T-helper 1 cell treated with Interleukin-12 subunit alpha and Interleukin-12 subunit beta and Interleukin-4 antibody, amounts not matched to agents 30 ng/mL and 1 ng/mL, for 36 hours (primary cell): ENCODE measurements around the gene MRPL49. TPM values are rescaled to one million over a fixed set of nuclear protein-coding genes. Genes with fewer than 3 reads are reported as not detected.
"Not testable (repeated sequence)": the region's sequence is repeated elsewhere in the genome, so short reads cannot be mapped to it uniquely, and the experiment has no call there.

Experiments used
- intact Hi-C: fragments of 100-400 bp; cut with micrococcal nuclease; formaldehyde crosslinking; loops from one replicate; pipeline ENCODE4 v1.15.1; 2024
- total RNA-seq: library from RNA; stranded (reverse); gene quantifications from 2 replicates; pipeline ENCODE4 v1.2.3, GENCODE V29; 2022

Gene MRPL49
- total RNA-seq, 1 donor from 2014 or later, result 57.6 TPM

- intact Hi-C loops, result loop anchor here (5.0 kb wide), 1 partner anchor 396 kb away; the partner anchor contains the start of gene SCYL1
Observed at GRCh38 chr11:65131417-65131776, 9.3 kb downstream of the MRPL49 start.

GRCh38 chr11:65131895-65132237, 9.7 kb downstream of the MRPL49 start:
- intact Hi-C loops, result loop anchor here (5.0 kb wide), 1 partner anchor 395 kb away; the partner anchor contains the start of gene SCYL1

DNA sequence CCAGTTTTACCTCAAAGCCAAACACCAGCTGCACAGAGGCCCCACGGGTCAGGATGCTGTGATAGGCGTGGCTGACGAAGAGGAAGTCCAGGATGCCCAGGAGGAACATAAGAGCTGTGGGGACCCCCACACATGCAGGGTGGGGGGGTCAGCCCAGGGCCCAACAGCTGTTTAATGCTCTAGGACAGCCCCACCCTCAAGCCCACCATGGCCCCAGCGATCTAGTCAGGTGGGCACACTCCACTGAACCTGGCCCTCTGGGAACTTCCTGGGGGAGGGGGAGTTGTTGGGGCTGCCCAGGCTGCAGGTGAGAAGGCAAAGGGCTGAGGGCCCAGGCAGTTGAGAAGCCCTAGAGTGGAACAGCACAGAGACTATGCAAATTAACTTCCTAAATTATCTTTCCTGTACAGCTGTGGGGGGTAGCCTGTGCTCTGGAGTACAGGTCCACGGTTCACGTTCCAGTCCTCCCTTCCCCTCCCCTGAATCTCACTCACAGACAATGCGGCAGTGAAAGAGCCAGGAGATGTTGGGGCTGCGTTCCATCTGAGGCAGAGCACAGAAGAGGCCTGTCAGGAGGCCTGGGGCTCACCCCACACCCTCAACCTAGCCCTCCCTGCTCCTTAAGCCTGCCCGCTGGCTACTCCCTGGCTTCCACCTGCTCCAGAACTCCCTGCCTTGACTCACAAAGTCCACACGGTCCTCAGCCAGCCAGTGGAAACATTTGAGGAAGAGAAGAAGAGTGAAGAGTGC, 10.3 kb downstream of the MRPL49 start:
- intact Hi-C loops, result loop anchor here (5.0 kb wide), 1 partner anchor 395 kb away; the partner anchor contains the start of gene SCYL1

DNA sequence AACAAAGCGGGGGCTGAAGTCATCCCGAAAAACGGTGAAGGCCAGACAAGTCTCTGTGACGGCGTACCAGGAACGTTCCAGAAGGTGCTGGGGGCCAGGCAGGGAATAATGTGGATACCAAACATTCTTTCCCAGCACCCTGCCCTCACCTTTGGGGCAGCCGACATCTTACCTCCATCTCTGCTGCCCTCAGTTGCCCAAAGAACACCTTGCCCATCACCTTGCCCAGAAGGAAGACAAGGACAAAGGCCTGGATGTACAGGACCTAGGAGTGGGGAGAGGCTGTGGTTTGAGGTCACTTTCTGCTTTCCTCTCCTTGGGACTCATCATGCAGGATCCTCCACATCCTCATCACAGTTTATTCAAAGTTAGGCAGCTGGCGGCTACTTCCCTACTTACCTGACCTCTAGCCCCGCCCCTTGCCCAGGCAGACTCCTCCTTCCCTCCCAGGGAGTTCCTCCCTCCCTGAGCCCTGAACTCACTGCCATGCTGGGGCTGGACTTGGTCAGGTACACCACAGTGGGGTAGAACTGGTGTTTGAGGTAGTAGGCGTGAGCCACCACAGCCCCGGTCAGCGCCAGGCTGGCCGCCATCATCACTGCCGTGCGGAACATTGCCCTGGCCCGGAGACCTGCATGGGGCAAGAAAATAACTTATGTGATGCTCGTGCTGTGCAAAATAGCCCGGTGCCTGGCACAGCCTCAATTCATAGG, 11.0 kb downstream of the MRPL49 start:
- intact Hi-C loops, result loop anchor here (5.0 kb wide), 1 partner anchor 394 kb away; the partner anchor contains the start of gene SCYL1

- intact Hi-C loops, result loop anchor here (1.0 to 5.0 kb wide), 4 partner anchors 11 to 394 kb away; partner anchors contain the start of genes ATG2A, FAU, MRPL49 and POLA2
Observed at GRCh38 chr11:65133724-65134123, 11.6 kb downstream of the MRPL49 start.

- intact Hi-C loops, result loop anchor here (1.0 to 5.0 kb wide), 4 partner anchors 12 to 393 kb away; partner anchors contain the start of genes ATG2A, FAU, MRPL49 and POLA2
Observed at GRCh38 chr11:65134240-65134951, 12.3 kb downstream of the MRPL49 start, which contains the start of gene SYVN1. Gene SYVN1, minus strand, starts transcription at chr11:65134519. Its CDS starts 918 bp downstream, at chr11:65133601.

DNA sequence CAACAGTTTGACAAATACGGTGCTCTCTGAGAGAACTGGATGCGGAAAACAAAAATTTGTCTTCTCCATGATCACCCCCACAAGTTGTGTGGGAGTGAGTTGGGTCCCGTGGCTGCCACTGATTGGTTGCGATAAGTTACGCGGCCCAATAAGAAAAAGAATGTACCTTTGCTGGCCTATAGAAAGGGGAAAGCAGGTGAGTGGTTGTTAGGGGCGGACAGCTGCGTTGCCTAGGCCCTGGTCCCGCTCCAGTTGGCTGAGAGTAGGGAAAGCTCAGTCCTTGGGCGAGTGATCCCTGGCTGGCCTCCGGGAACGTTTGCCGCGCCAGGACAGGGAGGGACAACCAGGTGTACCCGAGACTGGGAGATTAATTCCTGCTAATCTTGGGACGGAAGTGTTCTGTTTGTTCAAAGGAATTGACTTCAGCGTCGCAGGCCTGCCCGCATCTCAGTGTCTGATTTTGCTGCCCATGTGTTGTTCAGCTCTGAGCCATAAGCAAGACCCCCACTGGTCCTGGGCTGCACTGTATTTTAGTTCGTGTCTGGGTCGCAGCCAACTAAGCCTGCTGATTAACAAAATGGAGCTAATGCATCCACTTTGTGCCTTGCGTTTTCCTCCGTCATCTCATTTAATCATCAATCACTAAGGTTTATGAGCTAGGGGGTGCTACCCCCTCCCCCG, 13.0 kb downstream of the MRPL49 start:
- intact Hi-C loops, result loop anchor here (1.0 to 5.0 kb wide), 12 partner anchors 13 to 392 kb away; partner anchors contain the start of genes ATG2A, CAPN1, DPF2 and FAU

DNA sequence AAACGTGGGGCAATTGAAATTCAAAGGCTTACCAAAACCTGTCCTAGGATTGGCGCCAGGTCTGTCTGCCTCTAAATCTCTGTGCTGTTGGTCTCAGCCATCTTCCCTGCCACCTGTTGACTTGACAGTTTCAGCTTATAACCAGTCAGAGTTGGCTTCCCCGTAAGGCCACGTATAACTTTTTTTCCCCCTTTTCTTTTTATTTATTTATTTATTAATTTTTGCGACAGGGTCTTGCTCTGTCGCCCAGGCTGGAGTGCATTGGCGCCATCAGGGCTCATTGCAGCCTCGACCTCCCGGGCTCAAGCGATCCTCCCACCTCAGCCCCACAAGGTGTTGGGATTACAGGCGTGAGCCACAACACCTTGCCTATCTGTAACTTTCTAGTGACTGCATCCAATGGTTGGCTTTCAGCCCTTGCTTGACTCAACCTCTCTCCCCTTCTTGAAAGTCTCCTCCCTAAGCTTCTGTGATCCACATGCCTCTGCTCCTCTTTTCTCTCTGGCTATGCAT, 13.6 kb downstream of the MRPL49 start:
- intact Hi-C loops, result loop anchor here (1.0 to 5.0 kb wide), 10 partner anchors 18 to 357 kb away; partner anchors contain the start of genes ATG2A, CAPN1, DPF2 and POLA2

DNA sequence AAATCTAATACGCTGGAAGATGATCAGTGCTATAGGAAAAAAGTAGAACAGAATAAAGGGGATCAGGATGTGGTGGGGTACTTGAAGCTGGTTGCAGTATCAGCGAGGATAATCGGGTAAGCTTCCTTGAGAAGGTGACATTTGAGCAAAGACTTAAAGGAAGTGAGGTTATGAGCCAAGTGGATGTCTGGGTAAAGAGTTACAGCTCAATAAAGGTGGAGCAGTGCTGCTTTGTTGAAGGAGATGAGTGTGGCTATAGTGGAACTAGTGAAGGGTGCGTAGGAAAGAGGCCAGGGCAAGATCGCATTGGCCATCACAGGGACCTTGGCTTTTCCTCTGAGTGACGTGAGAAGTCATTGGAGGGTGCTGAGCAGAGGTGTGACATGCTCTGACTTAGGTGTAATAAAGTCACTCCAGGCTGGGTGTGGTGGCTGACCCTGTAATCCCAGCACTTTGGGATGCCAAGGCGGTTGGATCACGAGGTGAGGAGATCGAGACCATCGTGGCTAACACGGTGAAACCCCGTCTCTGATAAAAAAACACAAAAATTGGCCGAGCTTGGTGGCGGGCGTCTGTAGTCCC, 14.5 kb downstream of the MRPL49 start:
- intact Hi-C loops, result loop anchor here (5.0 kb wide), 1 partner anchor 196 kb away; the partner anchor contains the start of gene DPF2

GRCh38 chr11:65141896-65142494, 19.9 kb downstream of the MRPL49 start:
- intact Hi-C loops, result no loop called here

- intact Hi-C loops, result no loop called here
Observed at GRCh38 chr11:65147352-65148075, 25.4 kb downstream of the MRPL49 start.

DNA sequence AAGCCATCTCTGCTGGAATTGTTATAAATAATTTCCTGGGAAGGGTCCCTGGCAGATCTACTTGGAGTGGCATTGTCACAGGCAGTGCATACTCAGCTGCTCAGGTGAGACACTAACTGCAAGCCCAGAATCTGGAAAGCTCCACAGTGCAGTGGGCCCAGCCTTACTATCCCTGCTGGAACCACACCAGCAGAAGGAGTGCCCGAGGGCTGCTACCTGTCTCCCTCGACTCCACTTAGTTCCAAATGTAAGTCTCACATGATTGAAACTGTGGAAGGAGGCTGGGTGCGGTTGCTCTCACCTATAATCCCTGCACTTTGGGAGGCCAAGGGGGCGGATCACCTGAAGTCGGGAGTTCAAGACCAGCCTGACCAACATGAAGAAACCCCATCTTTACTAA, 26.5 kb downstream of the MRPL49 start:
- intact Hi-C loops, result no loop called here

DNA sequence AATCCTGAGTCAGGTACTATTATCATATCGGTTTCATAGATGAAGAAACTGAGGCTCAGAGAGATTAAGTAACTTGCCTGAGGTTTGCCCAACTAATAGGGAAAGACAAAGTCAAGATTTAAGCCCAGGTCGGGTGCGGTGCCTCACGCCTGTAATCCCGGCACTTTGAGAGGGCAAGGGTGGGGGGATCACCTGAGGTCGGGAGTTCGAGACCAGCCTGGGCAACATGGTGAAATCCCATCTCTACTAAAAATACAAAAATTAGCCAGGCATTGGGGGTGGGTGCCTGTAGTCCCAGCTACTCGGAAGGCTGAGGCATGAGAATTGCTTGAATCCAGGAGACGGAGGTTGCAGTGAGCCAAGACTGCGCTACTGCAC, 28.0 kb downstream of the MRPL49 start:
- intact Hi-C loops, result not testable (repeated sequence)

DNA sequence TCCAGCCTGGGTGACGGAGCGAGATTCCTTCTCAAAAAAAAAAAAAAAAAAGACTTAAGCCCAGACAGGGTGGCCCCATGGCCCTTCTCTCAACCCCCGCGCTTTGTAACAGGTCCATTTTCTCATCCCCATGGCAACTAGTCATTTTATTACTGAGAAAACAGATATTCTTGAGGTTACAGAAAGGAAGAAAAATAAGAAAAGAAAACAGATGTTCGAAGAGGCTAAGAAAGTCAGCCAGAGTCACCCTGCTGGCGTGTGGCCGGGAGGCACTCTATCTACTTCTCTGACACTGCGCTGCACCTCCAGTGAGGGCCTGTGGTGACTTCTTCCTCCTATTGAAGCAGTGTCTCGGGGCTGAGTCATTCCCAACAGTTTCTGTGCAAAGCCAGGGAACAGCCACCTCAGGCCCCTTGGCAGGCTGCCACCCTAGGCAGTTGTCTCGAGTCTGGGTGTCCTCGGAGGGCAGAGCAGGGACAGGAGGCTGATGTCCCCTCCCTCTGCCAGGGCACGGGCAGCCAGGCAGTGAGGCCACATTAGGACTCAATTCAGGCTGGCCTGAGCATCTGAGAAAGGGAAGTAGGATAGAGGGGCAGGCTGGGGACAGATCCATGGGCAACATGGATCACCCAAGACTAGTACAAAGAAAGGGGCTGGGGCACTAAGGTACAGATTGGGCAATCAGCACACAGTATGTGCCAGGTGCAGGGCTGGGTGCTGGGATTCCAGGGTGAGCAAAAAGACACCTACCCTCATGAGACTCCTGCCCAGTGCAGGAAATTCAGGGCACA, 28.6 kb downstream of the MRPL49 start:
- intact Hi-C loops, result no loop called here

- intact Hi-C loops, result no loop called here
Observed at GRCh38 chr11:65151331-65151899, 29.3 kb downstream of the MRPL49 start.

DNA sequence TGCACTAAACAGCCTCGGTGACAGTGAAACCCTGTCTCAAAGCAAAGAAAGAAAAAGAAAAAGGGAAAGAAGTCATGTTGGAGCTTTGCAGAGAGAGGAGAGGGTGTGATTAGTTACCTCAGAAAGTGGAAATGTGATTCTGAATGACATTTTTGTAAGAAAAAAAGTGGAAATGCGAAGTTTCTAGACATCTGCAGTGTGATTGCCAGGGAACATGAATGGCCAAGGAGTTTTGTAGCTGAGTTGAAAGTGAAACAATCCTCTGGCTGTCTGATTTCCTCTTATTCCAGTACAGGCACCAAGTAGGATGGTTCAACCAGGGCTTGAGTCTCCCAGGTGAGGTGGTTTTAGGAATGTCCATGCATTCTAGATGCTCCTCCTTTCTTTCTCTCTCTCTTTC, 30.0 kb downstream of the MRPL49 start:
- intact Hi-C loops, result no loop called here

DNA sequence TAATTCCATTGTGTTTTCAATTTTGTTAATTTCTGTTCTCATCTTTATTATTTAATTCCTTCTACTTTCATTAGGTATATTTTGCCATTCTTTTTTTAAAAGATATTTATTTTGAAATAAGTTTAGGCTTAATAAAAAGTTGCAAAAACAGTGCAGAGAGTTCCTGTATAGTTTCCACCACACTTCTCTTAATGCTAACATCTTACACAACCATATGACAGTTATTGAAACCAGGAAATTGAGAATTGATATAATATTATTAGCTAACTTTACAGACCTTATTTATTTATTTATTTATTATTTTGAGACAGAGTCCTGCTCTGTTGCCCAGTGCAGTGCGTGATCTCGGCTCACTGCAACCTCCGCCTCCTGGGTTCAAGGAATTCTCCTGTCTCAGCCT, 34.1 kb downstream of the MRPL49 start:
- intact Hi-C loops, result no loop called here

- intact Hi-C loops, result no loop called here
Observed at GRCh38 chr11:65156926-65157325, 34.8 kb downstream of the MRPL49 start.
